GM21423 (cell line): ENCODE measurements around the gene SPECC1.

ENCODE experiments used
- ATAC-seq: cut with Tn5 transposase; IDR thresholded peaks from one replicate; pipeline ENCODE4 v1.9.1; 2021; ENCODE audit warnings: mild to moderate bottlenecking, moderate library complexity; ENCODE audit not compliant: unreplicated experiment

The SPECC1 gene

GRCh38 chr17:20121359-20122253 is 112.4 kb downstream of the SPECC1 start:
- no peak for ATAC-seq

DNA sequence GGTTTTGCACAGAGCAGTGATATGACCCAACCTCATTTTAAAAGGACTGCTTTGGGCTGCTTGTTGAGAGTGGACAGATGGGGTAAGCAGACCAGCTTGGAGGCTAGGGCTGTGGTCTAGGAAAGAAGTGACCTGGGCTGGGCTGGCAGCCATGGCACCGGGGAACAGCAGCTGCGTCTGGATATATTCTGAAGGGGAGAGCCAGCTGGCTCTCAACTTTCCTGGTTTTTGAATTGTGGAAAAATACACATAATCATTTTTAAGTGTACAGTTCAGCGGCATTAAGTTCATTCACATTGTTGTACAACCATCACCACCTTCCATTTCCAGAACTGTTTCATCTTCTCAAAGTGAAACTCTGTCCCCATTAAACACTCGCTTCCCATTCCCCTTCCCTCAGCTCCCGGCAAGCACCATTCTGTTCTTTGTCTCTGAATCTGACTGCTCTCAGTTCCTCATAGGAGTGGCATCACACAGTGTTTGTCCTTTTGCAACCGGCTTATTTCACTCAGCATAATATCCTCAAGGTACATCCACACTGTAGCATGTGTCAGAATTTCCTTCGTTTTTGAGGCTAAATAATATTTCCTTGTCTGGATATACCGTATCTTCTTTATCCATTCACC is 113.2 kb downstream of the SPECC1 start:
- ATAC-seq = no peak

GRCh38 chr17:20123209-20123608 is 114.0 kb downstream of the SPECC1 start:
- ATAC-seq = no peak

DNA sequence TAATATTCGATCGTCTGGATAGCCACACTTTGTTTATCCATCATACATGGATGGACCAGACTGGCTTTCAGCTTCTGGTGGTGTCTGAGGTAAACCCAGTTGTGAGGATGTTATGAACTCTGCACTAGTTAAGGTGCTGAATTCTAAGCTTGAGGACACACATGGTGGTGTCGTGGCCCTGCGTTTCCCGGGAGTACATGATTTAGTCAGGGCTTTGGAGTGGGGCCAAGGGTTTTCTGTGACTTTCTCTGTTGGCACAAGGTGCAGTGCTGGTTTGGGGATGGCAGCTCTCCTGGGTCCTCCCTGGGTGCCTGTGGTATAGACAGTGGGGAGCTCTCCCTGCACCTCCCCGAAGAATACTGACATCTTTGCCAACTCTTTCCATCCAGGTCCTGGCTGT is 116.6 kb downstream of the SPECC1 start:
- ATAC-seq = no peak

DNA sequence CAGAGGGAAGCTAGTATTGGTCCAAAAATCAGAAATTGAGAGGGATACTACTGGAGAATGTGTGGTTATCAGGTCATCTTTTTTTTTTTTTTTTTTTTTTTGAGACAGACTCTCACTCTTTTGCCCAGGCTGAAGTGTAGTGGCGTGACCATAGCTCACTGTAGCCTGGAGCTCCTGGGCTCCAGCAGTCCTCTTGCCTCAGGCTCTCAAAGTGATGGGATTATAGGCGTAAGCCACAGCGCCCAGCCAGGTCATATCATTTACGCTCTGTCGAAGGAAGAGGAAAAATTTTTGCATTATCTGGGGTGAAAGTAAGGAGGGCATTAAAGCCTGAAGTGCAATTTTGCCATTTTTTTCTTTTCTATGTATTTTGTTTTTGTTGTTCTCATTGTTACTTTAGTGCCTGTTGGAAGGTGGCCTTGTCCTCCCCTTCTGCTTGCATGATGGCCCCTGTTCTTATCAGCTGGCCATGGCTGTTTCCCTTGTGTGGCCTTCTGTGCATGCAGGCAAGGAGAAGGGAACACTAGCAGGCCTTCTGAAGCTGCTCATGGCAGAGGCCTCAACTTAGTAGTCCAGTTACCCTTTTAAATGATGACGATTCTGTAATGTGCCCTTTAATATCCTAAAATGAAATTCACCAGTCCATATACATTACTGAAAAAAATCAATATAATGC is 118.3 kb downstream of the SPECC1 start:
- ATAC-seq = no peak

DNA sequence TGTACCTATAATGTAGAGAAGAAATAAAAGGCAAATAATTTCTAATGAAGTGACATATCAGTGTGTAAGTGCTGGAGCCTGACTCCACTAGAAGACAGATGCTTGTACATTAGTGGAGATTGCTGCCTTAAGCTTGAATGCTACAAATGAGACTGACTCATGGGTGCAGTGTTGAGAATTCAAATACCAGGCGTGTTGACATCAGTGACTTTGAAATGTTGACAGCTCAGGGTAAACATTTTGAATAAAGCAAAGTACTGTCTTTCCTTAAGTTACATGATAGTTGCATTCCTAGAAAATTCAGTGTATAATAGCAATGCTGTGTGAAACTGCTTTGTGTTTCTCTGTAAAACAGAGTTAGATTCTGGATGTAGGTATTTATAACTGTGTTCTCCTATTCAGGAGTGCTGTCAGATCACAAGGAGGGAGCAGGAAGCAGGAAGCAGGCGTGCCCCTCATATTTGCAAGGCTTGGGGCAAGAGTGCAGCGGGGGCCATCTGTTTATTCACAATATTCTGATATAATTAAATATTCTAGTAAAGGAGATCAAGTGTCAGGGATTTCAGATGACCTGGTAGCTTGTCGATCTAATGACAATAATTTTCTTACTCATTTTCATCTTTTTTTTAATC is 119.0 kb downstream of the SPECC1 start:
- ATAC-seq = no peak

DNA sequence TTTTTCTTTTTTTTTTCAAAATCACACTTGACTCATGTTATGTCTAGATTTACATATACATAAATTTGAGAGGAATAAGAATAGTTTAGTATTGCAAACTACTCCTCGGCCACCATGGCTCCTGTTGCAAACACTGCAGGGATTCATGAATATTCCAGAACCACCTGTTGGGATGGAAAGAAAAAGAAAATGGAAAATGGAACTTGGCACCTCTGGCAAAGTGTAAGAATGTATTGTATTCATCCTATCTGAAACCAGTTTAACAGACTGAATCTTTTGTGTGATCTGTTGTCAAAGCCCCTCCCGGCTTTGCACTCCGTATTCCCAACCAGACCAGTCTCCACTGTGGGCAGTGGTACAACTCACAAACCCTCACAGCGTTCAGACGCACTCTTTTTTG is 124.4 kb downstream of the SPECC1 start:
- no peak for ATAC-seq

DNA sequence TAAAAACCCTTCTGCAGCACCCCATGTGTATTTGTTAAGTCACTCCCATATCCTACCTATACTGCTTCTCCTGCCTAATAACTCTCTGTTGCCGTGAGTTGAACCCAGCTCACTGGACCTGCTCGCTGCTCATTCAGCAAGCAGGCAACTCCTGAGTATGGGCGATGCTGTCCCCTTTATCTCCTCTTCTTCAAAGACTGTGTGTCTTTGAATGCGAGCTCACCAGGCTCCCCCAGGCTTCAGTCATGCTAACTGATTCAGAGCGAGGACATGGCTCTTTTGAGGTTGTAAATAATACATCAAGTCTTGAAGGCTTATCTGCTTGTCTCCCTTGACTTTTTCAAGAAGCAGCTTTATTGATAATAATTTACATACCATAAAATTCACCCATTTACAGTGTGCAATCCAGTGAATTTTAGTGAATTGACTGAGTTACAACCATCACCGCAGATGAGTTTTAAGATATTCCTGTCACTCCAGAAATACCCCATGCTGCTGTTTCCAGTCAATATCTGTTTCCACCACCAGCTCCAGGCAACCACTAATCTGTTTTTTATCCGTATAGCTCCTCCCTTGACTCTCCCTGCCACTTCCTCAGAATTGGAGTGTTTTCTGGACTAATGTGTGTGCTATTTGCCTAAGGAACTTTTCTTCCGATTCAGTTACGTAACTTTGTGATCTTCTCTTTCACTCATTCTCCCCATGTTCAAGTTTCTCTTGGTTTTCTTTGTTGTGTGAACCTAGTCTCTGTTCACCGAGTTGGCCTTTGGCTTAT is 132.2 kb downstream of the SPECC1 start:
- ATAC-seq = no peak

GRCh38 chr17:20142268-20142667 is 133.1 kb downstream of the SPECC1 start:
- no peak for ATAC-seq

- ATAC-seq = no peak
Measured at GRCh38 chr17:20143740-20144139, 134.6 kb downstream of the SPECC1 start.

- no peak for ATAC-seq
Measured at GRCh38 chr17:20145567-20145966, 136.4 kb downstream of the SPECC1 start.

GRCh38 chr17:20149251-20149650 is 140.1 kb downstream of the SPECC1 start:
- ATAC-seq = no peak

DNA sequence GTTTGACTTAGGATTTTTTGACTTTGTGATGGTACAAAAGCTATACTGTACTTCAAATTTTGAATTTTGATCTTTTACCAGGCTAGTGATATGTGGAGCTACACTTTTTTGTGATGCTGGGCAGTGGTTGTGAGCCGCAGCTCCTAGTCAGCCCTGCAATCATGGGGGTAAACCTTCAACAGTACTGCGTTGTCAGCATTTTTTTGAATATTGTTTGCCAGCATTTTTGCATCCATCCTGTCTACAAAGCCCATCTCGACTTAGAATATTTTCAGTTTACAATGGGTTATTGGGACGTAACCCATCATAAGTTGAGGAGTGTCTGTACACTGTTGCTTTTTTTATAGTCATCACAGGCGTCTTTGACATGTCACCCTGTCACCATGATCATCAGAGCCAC is 142.0 kb downstream of the SPECC1 start:
- ATAC-seq = no peak

DNA sequence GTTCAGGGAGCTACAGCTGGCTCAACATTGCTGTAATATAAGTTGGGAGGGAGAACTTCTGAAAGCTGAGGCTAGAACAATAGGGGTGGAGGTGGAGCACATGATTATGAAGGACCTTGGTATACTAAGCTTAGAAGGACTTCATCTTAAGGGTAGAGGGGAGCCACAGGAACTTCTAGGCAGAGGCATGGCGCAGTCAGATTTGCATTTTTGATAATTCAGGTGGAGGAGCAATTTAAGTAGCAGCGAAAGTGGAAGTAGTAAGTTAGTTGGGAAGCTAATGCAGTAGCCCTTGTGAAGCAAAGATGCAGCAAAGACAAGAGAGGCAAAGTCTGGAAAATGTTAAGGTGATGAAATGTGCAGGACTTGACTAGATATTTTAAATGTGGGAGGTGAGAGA is 144.1 kb downstream of the SPECC1 start:
- no peak for ATAC-seq

- no peak for ATAC-seq
Measured at GRCh38 chr17:20154286-20155000, 145.3 kb downstream of the SPECC1 start.

DNA sequence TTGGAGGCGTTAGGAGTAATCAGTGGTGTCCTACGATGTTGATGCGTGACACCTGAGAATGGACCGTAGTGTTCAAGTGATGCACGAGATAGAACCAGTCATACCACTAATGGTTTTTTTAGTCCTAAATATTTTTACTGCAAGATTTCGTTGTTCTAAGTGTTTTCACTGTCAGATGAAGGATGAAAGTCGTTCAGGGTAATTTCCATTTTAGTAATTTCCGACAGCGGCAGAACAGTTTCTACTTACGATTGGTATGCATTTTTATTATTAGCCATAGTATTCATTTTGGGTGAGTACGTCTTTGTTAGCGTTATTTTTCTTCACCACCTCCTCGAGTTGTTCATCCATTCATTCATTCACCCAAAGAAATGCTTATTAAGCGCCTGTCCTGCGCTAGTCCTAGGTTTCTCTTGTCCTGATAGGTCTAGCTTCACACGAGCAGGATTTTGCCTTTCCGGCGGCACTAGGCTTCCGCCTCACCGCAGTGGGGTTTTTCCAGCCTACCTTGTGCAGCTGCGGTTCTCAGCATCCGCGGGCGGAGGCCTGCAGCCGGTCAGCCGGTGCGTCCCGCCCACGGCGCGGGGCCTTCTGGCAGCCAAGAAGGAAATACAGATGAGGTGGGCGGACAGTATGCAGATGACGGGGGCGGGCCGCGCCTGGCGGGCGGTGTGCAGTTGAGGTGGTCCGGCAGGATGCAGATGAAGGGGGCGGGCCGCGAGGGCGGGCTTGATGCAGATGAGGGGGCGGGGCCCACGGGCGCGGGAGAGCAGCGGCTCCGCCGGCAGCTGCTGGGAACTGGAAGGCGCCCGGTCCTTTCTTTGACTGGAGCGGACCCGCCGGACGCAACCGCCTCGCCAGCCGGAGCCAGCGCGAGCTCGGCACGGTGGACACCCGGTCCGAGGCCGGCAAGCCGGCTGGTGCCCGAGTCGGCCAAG is 146.4 kb downstream of the SPECC1 start:
- peak; percentile 94 for ATAC-seq

GRCh38 chr17:20156196-20157000 is 147.2 kb downstream of the SPECC1 start:
- peak; percentile 18 for ATAC-seq

- no peak for ATAC-seq
Measured at GRCh38 chr17:20157001-20157310, 147.8 kb downstream of the SPECC1 start.
